HCT116 (cell line): ENCODE data around the gene DHX16. TPM values are rescaled to one million over a fixed set of nuclear protein-coding genes. Genes with fewer than 3 reads are reported as not detected.

ENCODE experiments used
- ATAC-seq: fragments of 200-7000 bp; cut with Tn5 transposase; 2 replicates; pipeline ENCODE4 v1.9.1; 2020; ENCODE audit warnings: mild to moderate bottlenecking, moderate library complexity
- BruUV-seq: library from RNA; stranded (reverse); fragments of 400-500 nt; replicated peaks from 2 replicates; lab custom pipeline; 2021; lab: Mats Ljungman, UMichigan
- CTCF ChIA-PET: fragments of 300-600 bp; sonication (Branson Sonifier 250); formaldehyde crosslinking; loops from one replicate; lab custom pipeline; 2021; ENCODE audit warnings: antibody characterized with exemption; lab: Charles Lee
- POLR2A ChIA-PET: fragments of 300-600, 350-600 bp; sonication (Branson Sonifier 250); formaldehyde crosslinking; loops from one replicate; lab custom pipeline; 2021; ENCODE audit warnings: antibody characterized with exemption; lab: Charles Lee
- RAD21 ChIA-PET, 2 experiments: fragments of 300-600 bp; sonication (Branson Sonifier 250); formaldehyde crosslinking; loops; one replicate each; lab custom pipeline; 2023; ENCODE audit warnings: low total read pairs in 2 of 2; ENCODE audit not compliant: uncharacterized antibody in 2 of 2, unreplicated experiment in 2 of 2, low non-redundant PET in 1 of 2; lab: Charles Lee
- DNase-seq: peaks from one replicate; pipeline ENCODE4 v3.0.0-alpha.2; 2010; ENCODE audit warnings: low read depth, low spot score
- H2AFZ ChIP-seq: fragments of 200-600 bp; shearing (Covaris generic), sonication (generic); 2 replicates; pipeline ENCODE4 v1.6.1; 2017; ENCODE audit warnings: low read depth, mixed run types, mixed read lengths, antibody characterized with exemption, low read length; ENCODE audit not compliant: poor library complexity, severe bottlenecking
- H3K27ac ChIP-seq: 2 replicates; pipeline ENCODE4 v1.5.1; 2012; ENCODE audit warnings: low read depth, low read length
- H3K27me3 ChIP-seq: fragments of 200-600 bp; sonication (generic); 2 replicates; pipeline ENCODE4 v1.6.1; 2016; ENCODE audit warnings: mixed run types, low read length, mixed read lengths; ENCODE audit not compliant: insufficient read depth
- H3K36me3 ChIP-seq, 2 experiments: fragments of 200-500 bp in 1 of 2; fragments of 200-600 bp in 1 of 2; sonication (Bioruptor generic) in 1 of 2; sonication (generic) in 1 of 2; 2 replicates each; pipeline versions ENCODE4 v1.5.1 to v1.6.1; 2014 to 2016; ENCODE audit warnings: low read length in 2 of 2, inconsistent platforms in 1 of 2, mixed read lengths in 1 of 2, mixed run types in 1 of 2; ENCODE audit not compliant: insufficient read depth in 2 of 2, control insufficient read depth in 1 of 2
- H3K4me1 ChIP-seq, 2 experiments: fragments of 200-600 bp in 1 of 2; sonication (generic) in 1 of 2; 2 replicates each; pipeline versions ENCODE4 v1.5.1 to v1.6.1; 2012 to 2017; ENCODE audit warnings: low read length in 2 of 2, inconsistent platforms in 1 of 2, mild to moderate bottlenecking in 1 of 2, mixed read lengths in 1 of 2, mixed run types in 1 of 2, moderate library complexity in 1 of 2; ENCODE audit not compliant: insufficient read depth in 2 of 2, control insufficient read depth in 1 of 2
- H3K4me2 ChIP-seq: fragments of 200-600 bp; sonication (generic); 2 replicates; pipeline ENCODE4 v1.6.1; 2017; ENCODE audit warnings: mixed run types, low read length, mixed read lengths
- H3K4me3 ChIP-seq, 2 experiments: fragments of 200-600 bp in 1 of 2; sonication (generic) in 1 of 2; replicated peaks in 1 of 2; 2 replicates each; pipeline ENCODE4 v1.5.1; 2011 to 2016; ENCODE audit warnings: low read length in 2 of 2, control low read depth in 1 of 2, low read depth in 1 of 2, mild to moderate bottlenecking in 1 of 2, mixed read lengths in 1 of 2, mixed run types in 1 of 2
- H3K79me2 ChIP-seq: fragments of 200-600 bp; sonication (generic); 2 replicates; pipeline ENCODE4 v1.6.1; 2017; ENCODE audit warnings: mild to moderate bottlenecking, mixed run types, low read length, moderate library complexity, mixed read lengths; ENCODE audit not compliant: insufficient read depth
- H3K9ac ChIP-seq: fragments of 200-600 bp; sonication (generic); 2 replicates; pipeline ENCODE4 v1.6.1; 2016; ENCODE audit warnings: low read length, mixed read lengths
- H3K9me2 ChIP-seq: fragments of 200-600 bp; sonication (generic), shearing (Covaris generic); 2 replicates; pipeline ENCODE4 v1.6.1; 2017; ENCODE audit warnings: mixed run types, mild to moderate bottlenecking, moderate library complexity; ENCODE audit not compliant: insufficient read depth
- H3K9me3 ChIP-seq, 2 experiments: fragments of 200-500 bp in 1 of 2; fragments of 200-600 bp in 1 of 2; sonication (Bioruptor generic) in 1 of 2; sonication (generic) in 1 of 2; 2 replicates each; pipeline ENCODE4 v1.6.1; 2014 to 2017; ENCODE audit warnings: low read length in 2 of 2, mixed read lengths in 2 of 2, inconsistent platforms in 1 of 2, low read depth in 1 of 2, mild to moderate bottlenecking in 1 of 2, mixed run types in 1 of 2, moderate library complexity in 1 of 2; ENCODE audit not compliant: control insufficient read depth in 1 of 2, insufficient read depth in 1 of 2
- H4K20me1 ChIP-seq: fragments of 200-600 bp; sonication (generic), shearing (Covaris generic); 2 replicates; pipeline ENCODE4 v1.6.1; 2017; ENCODE audit warnings: mixed run types, mild to moderate bottlenecking, moderate library complexity; ENCODE audit not compliant: insufficient read depth
- CBX3 ChIP-seq: IDR thresholded peaks from 2 replicates; pipeline ENCODE4 v1.6.1; 2012; ENCODE audit warnings: low read depth
- JUND ChIP-seq: IDR thresholded peaks from 2 replicates; pipeline ENCODE4 v1.6.1; 2012
- POLR2AphosphoS5 ChIP-seq: IDR thresholded peaks from 2 replicates; pipeline ENCODE4 v1.6.1; 2011; ENCODE audit warnings: mild to moderate bottlenecking, low read depth, low read length, moderate library complexity
- RAD21 ChIP-seq: IDR thresholded peaks from 2 replicates; pipeline ENCODE4 v1.6.1; 2012; ENCODE audit warnings: low read depth, mild to moderate bottlenecking
- SIN3A ChIP-seq: IDR thresholded peaks from 2 replicates; pipeline ENCODE4 v1.6.1; 2012; ENCODE audit warnings: low read depth
- SP1 ChIP-seq: IDR thresholded peaks from 2 replicates; pipeline ENCODE4 v1.6.1; 2012; ENCODE audit warnings: low read depth
- TCF7L2 ChIP-seq: IDR thresholded peaks from 2 replicates; pipeline ENCODE4 v1.7.0; 2011; ENCODE audit warnings: borderline replicate concordance, inconsistent platforms; ENCODE audit not compliant: insufficient read depth, insufficient read length; ENCODE audit errors: extremely low read depth
- ZNF274 ChIP-seq: fragments of 200-500 bp; sonication (Bioruptor generic); IDR thresholded peaks from 2 replicates; pipeline ENCODE4 v1.6.1; 2014; ENCODE audit warnings: mild to moderate bottlenecking, low read depth, low read length, inconsistent platforms
- intact Hi-C: fragments of 100-400 bp; cut with micrococcal nuclease; formaldehyde crosslinking; loops from 2 replicates; pipeline ENCODE4 v1.10.0; 2022
- total RNA-seq: library from RNA; stranded (reverse); gene quantifications from one replicate; pipeline ENCODE4 v1.2.1, GENCODE V29; 2021; ENCODE audit not compliant: unreplicated experiment
- TF ChIP-seq, protein P1 (sequence below): IDR thresholded peaks from 2 replicates; pipeline ENCODE4 v1.6.1; 2012
- TF ChIP-seq, protein P2 (sequence below), 3 experiments: fragments of 200-600 bp in 1 of 3; sonication (generic) in 1 of 3; IDR thresholded peaks in 2 of 3; conservative IDR thresholded peaks in 1 of 3; 2 replicates each; pipeline ENCODE4 v1.5.1; 2012 to 2017; ENCODE audit warnings: low read depth in 2 of 3, low read length in 2 of 3, antibody characterized with exemption in 1 of 3, borderline replicate concordance in 1 of 3, control low read depth in 1 of 3, mild to moderate bottlenecking in 1 of 3, mixed read lengths in 1 of 3, mixed run types in 1 of 3, moderate library complexity in 1 of 3; ENCODE audit not compliant: insufficient read depth in 1 of 3
- TF ChIP-seq, protein P3 (sequence below): IDR thresholded peaks from 2 replicates; pipeline ENCODE4 v1.6.1; 2011; ENCODE audit warnings: mild to moderate bottlenecking, low read length, moderate library complexity; ENCODE audit not compliant: insufficient replicate concordance; ENCODE audit errors: extremely low read depth

The DHX16 gene
- total RNA-seq, 1 experiment from 2014 or later, result 46.0 TPM

DNA sequence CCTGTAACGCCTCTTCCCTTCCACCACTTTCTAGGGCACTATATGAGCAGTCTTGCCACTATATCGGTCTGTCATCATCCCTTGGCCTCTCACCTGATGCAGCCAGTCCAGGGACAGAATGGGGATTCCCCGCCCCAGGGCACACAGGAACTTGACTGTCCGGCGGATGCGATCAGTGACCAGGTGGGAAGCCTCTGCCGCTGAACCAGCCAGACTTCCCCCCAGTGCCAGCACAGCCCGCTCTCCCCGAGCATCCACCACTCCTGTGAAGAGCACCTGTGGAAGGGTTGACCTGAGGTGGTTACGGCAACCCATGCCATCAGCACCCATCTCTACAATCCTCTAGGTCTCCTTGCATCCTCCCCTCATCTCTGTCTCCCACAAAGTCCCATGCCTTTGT, 30.2 kb upstream of the DHX16 start:
- Histone ChIP-seq H2AFZ (no peak overlapping the region), H3K4me2 (no peak overlapping the region), H3K27ac (no peak overlapping the region), H3K4me3 (no peak overlapping the region), H3K9me2 (no peaks in the 10 kb centered on the region), H3K9me3 (no peaks in the 10 kb centered on the region), H3K27me3 (no peaks in the 10 kb centered on the region), H4K20me1 (no peaks in the 10 kb centered on the region), H3K9ac (no peak overlapping the region), H3K79me2 (no peaks in the 10 kb centered on the region), H3K4me1 (peaks cover 4 to 9% of the 10 kb centered on the region in 2 experiments; a peak in 3 of 4 replicates), H3K36me3 (peaks cover 10 to 18% of the 10 kb centered on the region in 2 experiments; a peak in 3 of 4 replicates)
- ChIA-PET CTCF (no interaction called here), POLR2A (interaction anchor here (1.4 kb wide), 1 partner anchor 14 kb away, joined by 4 read pairs; the partner anchor contains the start of gene MDC1), RAD21 (no interaction called here)
- no TSS peak for BruUV-seq
- ATAC-seq, result no peak
- no peak for DNase-seq
- no peak for TF ChIP-seq ZNF274
- TF ChIP-seq POLR2AphosphoS5, result no peak
- TF ChIP-seq SP1, result no peak
- TF ChIP-seq CBX3, result no peak
- TF ChIP-seq JUND, result no peak
- no peak for TF ChIP-seq RAD21
- TF ChIP-seq TCF7L2, result no peak
- TF ChIP-seq, protein P1, sequence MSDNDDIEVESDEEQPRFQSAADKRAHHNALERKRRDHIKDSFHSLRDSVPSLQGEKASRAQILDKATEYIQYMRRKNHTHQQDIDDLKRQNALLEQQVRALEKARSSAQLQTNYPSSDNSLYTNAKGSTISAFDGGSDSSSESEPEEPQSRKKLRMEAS, result no peak
- TF ChIP-seq, protein P2, sequence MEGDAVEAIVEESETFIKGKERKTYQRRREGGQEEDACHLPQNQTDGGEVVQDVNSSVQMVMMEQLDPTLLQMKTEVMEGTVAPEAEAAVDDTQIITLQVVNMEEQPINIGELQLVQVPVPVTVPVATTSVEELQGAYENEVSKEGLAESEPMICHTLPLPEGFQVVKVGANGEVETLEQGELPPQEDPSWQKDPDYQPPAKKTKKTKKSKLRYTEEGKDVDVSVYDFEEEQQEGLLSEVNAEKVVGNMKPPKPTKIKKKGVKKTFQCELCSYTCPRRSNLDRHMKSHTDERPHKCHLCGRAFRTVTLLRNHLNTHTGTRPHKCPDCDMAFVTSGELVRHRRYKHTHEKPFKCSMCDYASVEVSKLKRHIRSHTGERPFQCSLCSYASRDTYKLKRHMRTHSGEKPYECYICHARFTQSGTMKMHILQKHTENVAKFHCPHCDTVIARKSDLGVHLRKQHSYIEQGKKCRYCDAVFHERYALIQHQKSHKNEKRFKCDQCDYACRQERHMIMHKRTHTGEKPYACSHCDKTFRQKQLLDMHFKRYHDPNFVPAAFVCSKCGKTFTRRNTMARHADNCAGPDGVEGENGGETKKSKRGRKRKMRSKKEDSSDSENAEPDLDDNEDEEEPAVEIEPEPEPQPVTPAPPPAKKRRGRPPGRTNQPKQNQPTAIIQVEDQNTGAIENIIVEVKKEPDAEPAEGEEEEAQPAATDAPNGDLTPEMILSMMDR (IDR thresholded peaks at IDR 0.05 in 2 of 3, conservative IDR thresholded peaks at IDR 0.05 in 1 of 3; ENCODE audit: borderline replicate concordance in 1 of 3, insufficient read depth in 1 of 3, low read depth in 2 of 3, low read length in 2 of 3), result no peak
- TF ChIP-seq SIN3A, result no peak
- TF ChIP-seq, protein P3, sequence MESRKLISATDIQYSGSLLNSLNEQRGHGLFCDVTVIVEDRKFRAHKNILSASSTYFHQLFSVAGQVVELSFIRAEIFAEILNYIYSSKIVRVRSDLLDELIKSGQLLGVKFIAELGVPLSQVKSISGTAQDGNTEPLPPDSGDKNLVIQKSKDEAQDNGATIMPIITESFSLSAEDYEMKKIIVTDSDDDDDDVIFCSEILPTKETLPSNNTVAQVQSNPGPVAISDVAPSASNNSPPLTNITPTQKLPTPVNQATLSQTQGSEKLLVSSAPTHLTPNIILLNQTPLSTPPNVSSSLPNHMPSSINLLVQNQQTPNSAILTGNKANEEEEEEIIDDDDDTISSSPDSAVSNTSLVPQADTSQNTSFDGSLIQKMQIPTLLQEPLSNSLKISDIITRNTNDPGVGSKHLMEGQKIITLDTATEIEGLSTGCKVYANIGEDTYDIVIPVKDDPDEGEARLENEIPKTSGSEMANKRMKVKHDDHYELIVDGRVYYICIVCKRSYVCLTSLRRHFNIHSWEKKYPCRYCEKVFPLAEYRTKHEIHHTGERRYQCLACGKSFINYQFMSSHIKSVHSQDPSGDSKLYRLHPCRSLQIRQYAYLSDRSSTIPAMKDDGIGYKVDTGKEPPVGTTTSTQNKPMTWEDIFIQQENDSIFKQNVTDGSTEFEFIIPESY, result no peak
- intact Hi-C loops, result no loop called here
